ENCODE results near the gene C3orf33. TPM values are rescaled to one million over a fixed set of nuclear protein-coding genes. Genes with fewer than 3 reads are reported as not detected.
A peak's percentile ranks its signal among the peaks of the same experiment; 100 is the strongest.

C3orf33 gene
- total and polyA plus RNA-seq, 9 of the 15 experiments (the other 6 are each of a cell fraction or from before 2014, with no cell fraction given): 4.1 to 10.2 (median 6.0) TPM

DNA sequence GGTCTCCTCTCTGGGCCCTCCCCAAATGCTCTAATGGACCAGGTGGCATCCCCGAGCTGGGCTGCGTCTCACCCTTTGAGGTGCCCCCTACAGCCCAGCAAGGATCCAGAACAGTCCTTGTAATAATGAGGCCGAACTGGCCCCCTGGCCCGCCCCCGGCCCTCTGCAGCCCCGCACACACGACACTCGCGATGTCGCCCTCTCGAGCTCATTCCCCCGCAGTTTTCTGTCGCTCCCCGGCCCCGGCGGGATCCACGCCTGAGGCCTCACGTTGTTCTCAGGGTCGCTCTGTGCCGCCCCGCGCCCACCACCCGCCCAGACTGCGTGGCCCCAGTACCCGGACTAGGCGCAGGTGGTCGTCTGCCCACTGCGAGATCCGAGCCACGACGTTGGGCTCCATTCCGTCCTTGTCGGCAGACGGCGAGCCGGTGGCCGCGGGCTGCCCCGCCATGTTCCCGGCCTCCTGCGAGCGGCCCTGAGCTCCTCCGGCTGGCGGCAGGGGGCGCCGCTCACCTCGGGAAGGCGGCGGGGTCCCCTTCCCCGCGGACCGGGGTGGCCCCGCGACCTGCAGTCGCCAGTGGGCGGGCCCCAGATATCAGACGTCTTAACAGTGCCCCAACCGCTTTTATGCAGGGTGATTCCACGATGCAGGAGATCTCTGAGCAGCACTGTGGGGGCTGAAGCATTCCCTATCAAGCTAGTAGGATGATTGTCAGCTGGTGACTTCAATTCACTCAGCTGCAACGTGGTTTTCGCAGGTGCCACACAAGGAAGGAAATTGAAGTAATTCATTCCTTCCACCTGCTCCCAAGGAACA is at the start of gene C3orf33 (continued):
- TF ChIP-seq IFI16 (CRISPR knock-in tag; IDR thresholded peaks at IDR 0.05) (no peak), ZNF589 (CRISPR knock-in tag; IDR thresholded peaks at IDR 0.05; ENCODE audit: low read depth) (no peak), MCM5 (IDR thresholded peaks at IDR 0.05; ENCODE audit: low read depth) (no peak), ZBTB1 (CRISPR knock-in tag; IDR thresholded peaks at IDR 0.05; ENCODE audit: borderline replicate concordance, low read depth) (no peak), TAF15 (IDR thresholded peaks at IDR 0.05; ENCODE audit: low read depth, low read length) (no peak), MCM3 (IDR thresholded peaks at IDR 0.05) (no peak), ZBTB40 (IDR thresholded peaks at IDR 0.05) (no peak), ZBTB40 (CRISPR knock-in tag; IDR thresholded peaks at IDR 0.05) (no peak), CBX8 (IDR thresholded peaks at IDR 0.05; ENCODE audit: borderline replicate concordance, extremely low read depth, low read depth, low read length, poor library complexity, severe bottlenecking) (no peak), MAFF (IDR thresholded peaks at IDR 0.05; ENCODE audit: low read length) (no peak), MAZ (CRISPR knock-in tag; conservative IDR thresholded peaks at IDR 0.05 in 1 of 2, IDR thresholded peaks at IDR 0.05 in 1 of 2) (peak; percentile 90), E2F8 (IDR thresholded peaks at IDR 0.05; ENCODE audit: low read depth, partially characterized antibody) (peak; percentile 2), TCF7 (IDR thresholded peaks at IDR 0.05; ENCODE audit: borderline replicate concordance) (no peak)
- TF ChIP-seq, protein P1, sequence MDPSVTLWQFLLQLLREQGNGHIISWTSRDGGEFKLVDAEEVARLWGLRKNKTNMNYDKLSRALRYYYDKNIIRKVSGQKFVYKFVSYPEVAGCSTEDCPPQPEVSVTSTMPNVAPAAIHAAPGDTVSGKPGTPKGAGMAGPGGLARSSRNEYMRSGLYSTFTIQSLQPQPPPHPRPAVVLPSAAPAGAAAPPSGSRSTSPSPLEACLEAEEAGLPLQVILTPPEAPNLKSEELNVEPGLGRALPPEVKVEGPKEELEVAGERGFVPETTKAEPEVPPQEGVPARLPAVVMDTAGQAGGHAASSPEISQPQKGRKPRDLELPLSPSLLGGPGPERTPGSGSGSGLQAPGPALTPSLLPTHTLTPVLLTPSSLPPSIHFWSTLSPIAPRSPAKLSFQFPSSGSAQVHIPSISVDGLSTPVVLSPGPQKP (CRISPR knock-in tag; IDR thresholded peaks at IDR 0.05): no peak
